ENCODE results near the gene TAF8. TPM values are rescaled to one million over a fixed set of nuclear protein-coding genes. Genes with fewer than 3 reads are reported as not detected.

TAF8 gene
- total RNA-seq, 1 donor from 2014 or later = 12.6 TPM

DNA sequence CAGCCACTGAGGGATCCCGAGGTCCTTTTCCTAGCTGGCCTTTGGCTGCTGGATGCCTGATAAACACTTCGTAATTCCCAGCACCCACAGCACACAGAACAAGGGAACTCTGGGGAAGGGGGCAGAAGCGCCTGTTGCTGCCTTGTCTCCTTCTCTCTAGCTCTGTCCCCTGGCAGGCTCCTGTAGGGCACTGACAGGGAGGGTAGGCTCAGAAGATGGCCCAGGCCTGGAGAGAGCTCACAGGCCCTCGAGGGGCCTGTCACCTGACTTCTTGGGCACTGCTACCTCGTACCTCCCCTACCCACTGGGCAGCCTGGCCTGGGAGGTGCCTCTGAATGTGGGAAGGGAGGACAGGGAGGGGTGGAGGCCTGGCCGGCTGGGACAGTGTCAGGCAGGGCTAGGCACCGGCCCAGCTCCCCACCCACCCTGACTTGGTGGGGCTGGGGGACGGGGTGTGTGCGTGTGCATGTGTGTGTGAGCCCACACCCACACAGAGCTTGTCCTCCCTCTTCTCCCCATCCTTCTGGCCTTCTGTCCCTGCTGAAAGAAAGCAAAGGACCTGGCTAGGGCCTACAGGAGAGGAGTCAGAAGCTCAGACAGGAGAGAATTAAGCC lies 74.0 kb downstream of the TAF8 start:
- no peak for FAIRE-seq
- H3K36me3 ChIP-seq (ENCODE audit: control insufficient read depth, insufficient read depth, low read length) = peaks cover 29% of the 10 kb centered on the region
- TF ChIP-seq, protein P1, sequence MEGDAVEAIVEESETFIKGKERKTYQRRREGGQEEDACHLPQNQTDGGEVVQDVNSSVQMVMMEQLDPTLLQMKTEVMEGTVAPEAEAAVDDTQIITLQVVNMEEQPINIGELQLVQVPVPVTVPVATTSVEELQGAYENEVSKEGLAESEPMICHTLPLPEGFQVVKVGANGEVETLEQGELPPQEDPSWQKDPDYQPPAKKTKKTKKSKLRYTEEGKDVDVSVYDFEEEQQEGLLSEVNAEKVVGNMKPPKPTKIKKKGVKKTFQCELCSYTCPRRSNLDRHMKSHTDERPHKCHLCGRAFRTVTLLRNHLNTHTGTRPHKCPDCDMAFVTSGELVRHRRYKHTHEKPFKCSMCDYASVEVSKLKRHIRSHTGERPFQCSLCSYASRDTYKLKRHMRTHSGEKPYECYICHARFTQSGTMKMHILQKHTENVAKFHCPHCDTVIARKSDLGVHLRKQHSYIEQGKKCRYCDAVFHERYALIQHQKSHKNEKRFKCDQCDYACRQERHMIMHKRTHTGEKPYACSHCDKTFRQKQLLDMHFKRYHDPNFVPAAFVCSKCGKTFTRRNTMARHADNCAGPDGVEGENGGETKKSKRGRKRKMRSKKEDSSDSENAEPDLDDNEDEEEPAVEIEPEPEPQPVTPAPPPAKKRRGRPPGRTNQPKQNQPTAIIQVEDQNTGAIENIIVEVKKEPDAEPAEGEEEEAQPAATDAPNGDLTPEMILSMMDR (IDR thresholded peaks at IDR 0.05; ENCODE audit: insufficient read depth, low read length, severe bottlenecking) = no peak
- no peak overlapping the region for H3K4me3 ChIP-seq (ENCODE audit: low read depth, low read length)
- no peak for DNase-seq (ENCODE audit: low read depth)
- no peaks in the 10 kb centered on the region for H3K27me3 ChIP-seq (ENCODE audit: control insufficient read depth, insufficient read depth, low read length)

- no peak for DNase-seq (ENCODE audit: low read depth)
- H3K27me3 ChIP-seq (ENCODE audit: control insufficient read depth, insufficient read depth, low read length) = no peaks in the 10 kb centered on the region
- TF ChIP-seq, protein P1 (IDR thresholded peaks at IDR 0.05; ENCODE audit: insufficient read depth, low read length, severe bottlenecking) = no peak
- no peak overlapping the region for H3K4me3 ChIP-seq (ENCODE audit: low read depth, low read length)
- no peak for FAIRE-seq
- peaks cover 37% of the 10 kb centered on the region for H3K36me3 ChIP-seq (ENCODE audit: control insufficient read depth, insufficient read depth, low read length)
Observed at GRCh38 chr6:42125231-42125630, 74.9 kb downstream of the TAF8 start.

DNA sequence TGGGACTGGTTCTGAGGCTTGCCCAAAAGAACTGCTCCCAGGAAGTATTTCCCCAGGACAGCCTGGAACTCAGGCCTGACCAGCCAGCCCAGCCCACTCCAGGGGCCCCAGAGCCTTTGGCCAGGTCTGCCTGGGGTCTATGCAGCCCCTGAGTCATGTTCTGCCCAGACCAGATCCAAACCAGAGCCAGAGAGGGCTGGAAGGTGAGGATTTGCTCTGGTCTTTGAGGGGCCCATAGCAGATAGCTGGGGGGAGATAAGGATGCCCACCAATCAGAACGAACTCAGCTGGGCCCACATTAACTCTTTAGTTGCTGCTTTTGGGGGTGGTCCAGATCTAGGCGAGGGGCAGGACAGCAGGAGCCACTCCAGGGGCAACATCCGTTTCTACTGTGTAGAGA lies 75.3 kb downstream of the TAF8 start:
- FAIRE-seq = no peak
- TF ChIP-seq, protein P1 (IDR thresholded peaks at IDR 0.05; ENCODE audit: insufficient read depth, low read length, severe bottlenecking) = no peak
- peaks cover 38% of the 10 kb centered on the region for H3K36me3 ChIP-seq (ENCODE audit: control insufficient read depth, insufficient read depth, low read length)

GRCh38 chr6:42128460-42129359 lies 78.4 kb downstream of the TAF8 start:
- no peak for FAIRE-seq
- no peak for DNase-seq (ENCODE audit: low read depth)

More for the DNA sequence above, 75.3 kb downstream of the TAF8 start:
- DNase-seq (ENCODE audit: low read depth) = no peak
- H3K27me3 ChIP-seq (ENCODE audit: control insufficient read depth, insufficient read depth, low read length) = no peaks in the 10 kb centered on the region
- H3K4me3 ChIP-seq (ENCODE audit: low read depth, low read length) = no peak overlapping the region

DNA sequence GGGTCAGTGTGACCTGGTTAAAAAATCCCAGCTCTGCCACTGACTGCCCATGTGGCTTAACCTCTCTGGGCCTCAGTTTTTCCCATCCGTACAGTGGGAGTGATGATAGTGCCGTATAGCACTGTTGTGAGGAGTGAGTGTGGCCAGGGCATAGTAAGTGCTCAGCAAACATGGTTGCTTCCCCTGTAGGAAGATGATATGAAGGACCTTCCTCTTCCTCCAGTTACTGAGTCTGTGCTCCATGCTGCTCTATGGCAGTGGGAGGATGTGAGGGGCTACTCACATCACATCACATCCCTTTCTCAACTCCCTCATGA lies 79.0 kb downstream of the TAF8 start:
- peaks cover 49% of the 10 kb centered on the region for H3K36me3 ChIP-seq (ENCODE audit: control insufficient read depth, insufficient read depth, low read length)
- H3K4me3 ChIP-seq (ENCODE audit: low read depth, low read length) = no peak overlapping the region
- TF ChIP-seq, protein P1 (IDR thresholded peaks at IDR 0.05; ENCODE audit: insufficient read depth, low read length, severe bottlenecking) = no peak
- DNase-seq (ENCODE audit: low read depth) = no peak
- peak; percentile 80 for FAIRE-seq
- H3K27me3 ChIP-seq (ENCODE audit: control insufficient read depth, insufficient read depth, low read length) = no peaks in the 10 kb centered on the region

More at GRCh38 chr6:42128460-42129359, 78.4 kb downstream of the TAF8 start:
- no peaks in the 10 kb centered on the region for H3K27me3 ChIP-seq (ENCODE audit: control insufficient read depth, insufficient read depth, low read length)
- TF ChIP-seq, protein P1 (IDR thresholded peaks at IDR 0.05; ENCODE audit: insufficient read depth, low read length, severe bottlenecking) = no peak
- no peak overlapping the region for H3K4me3 ChIP-seq (ENCODE audit: low read depth, low read length)
- peaks cover 46% of the 10 kb centered on the region for H3K36me3 ChIP-seq (ENCODE audit: control insufficient read depth, insufficient read depth, low read length)

Measured in bronchial epithelial cell (primary cell).